T-helper 22 cell (primary cell): Measurements from ENCODE around the gene CDH22.

ENCODE experiments used
- DNase-seq: peaks from one replicate; pipeline ENCODE4 v3.0.0-alpha.2; 2020; ENCODE audit warnings: low read depth

CDH22 gene

GRCh38 chr20:46214824-46215488, 93.3 kb downstream of the CDH22 start:
- DNase-seq, result no peak

- no peak for DNase-seq
Observed at GRCh38 chr20:46213946-46214823, 94.1 kb downstream of the CDH22 start.

DNA sequence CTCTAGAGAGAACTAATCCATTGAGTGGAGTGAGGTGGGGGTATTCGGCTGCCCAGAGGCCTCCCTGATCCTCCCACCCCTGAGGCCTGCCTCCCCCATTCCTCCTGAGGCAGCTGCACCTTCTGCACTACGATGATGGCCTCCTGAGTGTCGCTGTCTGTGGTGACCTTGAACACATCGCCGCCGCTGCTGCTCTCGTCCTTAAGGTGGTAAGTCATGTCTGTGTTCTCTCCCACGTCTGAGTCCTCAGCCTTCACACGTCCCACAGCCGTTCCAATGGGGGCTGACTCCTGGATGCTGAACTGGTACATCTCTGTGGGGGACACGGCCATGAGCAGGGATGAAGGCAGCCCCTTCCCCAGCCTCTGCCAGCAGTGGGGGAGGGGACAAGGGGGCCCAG, 95.4 kb downstream of the CDH22 start:
- no peak for DNase-seq

DNA sequence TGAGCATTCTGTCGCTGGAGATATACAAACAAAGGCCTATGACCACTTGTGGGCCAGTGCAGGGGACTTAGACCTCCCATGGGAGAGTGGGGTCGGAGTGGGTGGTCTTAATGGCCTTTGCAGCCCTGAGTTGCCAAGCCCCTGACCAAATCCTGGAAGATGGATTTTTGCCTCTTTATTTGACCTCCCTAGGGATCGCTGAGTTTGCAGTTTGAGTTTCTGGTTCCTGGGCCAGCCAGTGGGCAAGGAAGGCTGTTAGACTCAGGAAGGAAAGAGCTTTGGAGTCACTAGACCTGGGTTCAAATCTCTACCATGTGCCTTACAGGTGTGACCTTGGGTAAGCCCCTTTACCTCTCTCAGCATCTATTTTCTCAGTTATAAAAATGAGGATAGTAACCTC, 96.0 kb downstream of the CDH22 start:
- no peak for DNase-seq

GRCh38 chr20:46211331-46211722, 97.0 kb downstream of the CDH22 start:
- DNase-seq, result no peak

- no peak for DNase-seq
Observed at GRCh38 chr20:46210672-46211330, 97.5 kb downstream of the CDH22 start.

DNA sequence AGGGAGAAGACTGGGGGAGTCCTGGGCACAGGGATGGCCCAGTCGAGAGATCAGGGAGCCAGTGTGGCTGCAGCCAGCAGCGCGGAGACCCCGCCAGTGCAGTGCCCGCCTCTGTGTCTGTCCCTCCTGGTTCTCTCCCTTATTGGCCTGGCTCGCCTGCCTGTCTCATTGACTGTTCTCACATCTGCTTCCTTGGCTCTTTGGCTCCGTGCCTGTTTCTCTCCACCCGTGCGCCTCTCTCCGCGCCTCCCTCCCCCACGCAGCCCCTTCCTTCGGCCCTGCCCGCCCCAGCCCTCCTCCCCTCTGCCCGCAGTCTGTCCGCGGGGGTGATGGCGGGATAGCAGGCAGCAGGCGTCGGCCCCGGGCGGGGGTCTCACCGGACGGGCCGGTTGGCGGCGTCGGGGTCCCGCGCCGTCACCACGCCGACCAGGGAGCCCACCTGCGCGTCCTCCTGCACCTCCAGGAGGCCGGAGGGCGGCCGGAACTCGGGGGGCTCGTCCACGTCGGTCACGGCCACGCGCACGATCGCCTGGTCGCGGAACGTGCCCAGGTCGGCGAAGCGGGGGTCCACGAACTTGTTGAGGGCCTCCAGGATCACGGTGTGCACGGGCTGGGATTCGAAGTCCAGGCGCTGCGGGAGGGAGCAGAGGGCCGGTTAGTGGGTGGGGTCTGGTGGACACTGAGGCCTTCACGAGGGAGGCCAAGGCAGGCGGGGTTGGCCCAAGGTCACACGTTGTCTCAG, 98.2 kb downstream of the CDH22 start:
- DNase-seq, result no peak

- no peak for DNase-seq
Observed at GRCh38 chr20:46207793-46208192, 100.5 kb downstream of the CDH22 start.

DNA sequence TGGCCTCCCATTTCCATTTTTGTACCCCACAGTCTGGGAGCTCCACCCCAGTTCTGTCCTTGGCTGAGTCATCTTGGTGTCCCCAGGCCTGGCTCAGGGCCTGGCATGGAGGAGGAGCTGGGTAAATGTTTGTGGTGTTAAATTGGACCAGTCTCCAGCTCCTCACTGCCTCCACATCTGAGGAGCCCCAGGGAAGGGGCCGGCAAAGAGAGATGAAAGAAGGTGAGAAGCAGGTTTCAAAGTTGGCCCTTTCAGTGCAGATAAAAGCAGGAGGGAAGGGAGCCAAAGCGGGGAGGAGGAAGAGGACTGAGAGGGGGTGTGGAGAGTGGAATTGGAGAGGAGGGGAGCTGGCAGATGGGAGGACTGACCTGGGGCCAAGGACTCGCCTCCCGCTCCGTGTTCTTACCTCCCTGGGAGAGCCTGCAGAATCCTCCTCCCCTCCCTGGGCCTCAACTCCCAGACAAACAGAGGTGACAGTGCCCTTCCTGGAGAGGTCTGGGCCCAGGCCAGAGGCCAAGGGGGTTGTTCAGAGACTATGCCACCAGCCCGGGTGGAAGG, 101.2 kb downstream of the CDH22 start:
- DNase-seq, result no peak

- no peak for DNase-seq
Observed at GRCh38 chr20:46206025-46206424, 102.3 kb downstream of the CDH22 start.

GRCh38 chr20:46205349-46205748, 102.9 kb downstream of the CDH22 start:
- DNase-seq, result no peak

DNA sequence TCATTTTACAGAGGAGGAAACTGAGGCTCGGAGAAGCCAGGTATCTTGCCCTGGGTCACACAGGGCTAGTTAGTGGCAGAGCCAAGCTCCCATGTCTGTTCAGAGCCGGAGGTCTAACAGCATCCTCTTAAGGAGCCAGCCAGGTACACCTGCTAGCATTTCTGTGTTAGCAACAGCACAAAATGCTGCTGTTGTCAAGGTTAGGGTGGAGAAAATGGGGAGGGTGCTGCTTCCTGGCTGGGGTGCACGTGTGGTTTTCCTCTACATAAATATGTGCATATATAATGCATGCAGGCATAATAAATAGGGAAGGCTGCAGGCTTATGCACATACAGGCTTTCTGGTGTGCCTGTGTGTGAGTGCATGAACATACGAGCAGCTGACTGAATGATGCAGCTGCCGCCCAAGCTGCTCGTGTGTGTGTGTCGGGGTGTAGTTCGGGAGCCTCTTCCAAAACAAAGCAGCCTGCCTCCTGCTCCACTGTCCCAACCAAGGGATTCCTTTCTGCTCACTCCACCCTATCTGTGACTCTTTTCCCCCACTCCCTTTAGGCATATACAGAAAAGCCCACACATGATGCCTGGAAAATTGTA, 103.6 kb downstream of the CDH22 start:
- DNase-seq, result no peak

DNA sequence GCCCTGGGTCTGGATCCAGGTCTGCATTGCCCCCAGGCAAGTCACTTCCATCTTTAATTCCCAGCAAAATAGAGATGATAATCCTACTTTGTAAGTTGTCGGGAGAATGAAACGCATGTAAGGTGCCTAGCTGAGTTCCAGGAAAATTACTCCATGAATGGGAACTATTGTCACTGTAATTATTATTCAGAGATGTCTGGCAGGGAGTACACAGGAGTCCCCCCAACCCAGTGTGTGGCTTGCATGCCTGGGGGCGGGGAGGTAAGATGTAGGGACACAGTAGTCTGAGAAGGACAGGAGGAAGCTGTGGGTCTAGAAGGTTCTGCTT, 104.8 kb downstream of the CDH22 start:
- no peak for DNase-seq

GRCh38 chr20:46202766-46203509, 105.4 kb downstream of the CDH22 start:
- DNase-seq, result no peak

- no peak for DNase-seq
Observed at GRCh38 chr20:46200582-46201570, 107.4 kb downstream of the CDH22 start.

GRCh38 chr20:46199198-46199597, 109.1 kb downstream of the CDH22 start:
- no peak for DNase-seq

DNA sequence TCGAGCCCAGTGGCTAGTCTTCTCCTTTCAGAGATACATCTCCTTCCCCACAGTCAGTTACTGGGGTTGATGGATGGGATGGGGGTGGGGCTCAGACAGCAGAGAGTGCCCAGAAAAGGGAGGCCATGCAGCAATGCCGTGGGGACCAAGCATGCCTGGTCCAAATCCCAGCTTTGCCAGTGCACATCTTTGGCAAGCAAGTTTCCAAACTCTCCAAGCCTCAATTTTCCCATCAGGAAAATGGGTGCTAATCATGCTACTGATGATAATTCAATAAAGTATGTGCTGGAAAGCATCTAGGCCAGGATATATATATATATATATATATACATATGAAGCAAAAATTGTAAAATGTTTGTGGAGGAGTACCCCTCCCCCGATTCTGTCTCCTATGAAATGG, 111.3 kb downstream of the CDH22 start:
- no peak for DNase-seq

DNA sequence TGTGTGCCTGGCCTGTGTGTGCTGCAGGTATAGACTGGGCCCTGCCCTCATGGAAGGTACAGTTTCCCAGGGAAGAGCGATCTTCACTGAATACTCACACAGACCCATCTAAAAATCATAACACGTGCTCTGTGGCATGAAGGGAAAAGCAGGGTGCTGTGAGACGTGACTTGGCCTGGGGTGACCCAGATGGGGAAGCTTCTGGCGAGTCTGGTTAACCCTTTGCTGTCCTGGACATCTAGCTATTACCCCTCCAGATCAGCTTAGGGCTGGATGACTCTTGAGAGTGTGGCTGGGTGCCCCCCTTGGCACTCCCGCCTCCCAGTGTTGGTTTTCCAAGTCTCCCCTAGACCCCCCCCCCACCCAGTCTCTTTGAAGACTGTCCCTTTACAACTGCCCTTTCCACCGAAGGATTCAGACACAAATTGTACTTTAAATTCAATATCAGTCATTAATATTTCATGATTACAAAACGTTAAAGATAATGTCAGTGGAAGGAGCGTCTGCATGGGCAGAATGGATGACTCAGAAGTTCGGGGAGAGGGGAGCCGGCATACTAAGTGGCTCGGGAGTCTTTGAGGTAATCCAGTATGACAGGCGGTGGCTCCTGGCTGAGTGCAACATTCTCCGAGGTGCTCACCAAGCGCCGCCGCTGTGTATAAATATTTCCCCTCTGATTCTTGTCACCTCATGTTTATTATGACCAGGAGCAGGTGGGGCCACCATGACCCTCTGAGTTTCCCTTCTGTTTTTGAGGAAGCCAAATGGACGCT, 112.8 kb downstream of the CDH22 start:
- DNase-seq, result no peak

- DNase-seq, result no peak
Observed at GRCh38 chr20:46194409-46194808, 113.9 kb downstream of the CDH22 start.
